ENCODE results near the gene STK24.

DNA sequence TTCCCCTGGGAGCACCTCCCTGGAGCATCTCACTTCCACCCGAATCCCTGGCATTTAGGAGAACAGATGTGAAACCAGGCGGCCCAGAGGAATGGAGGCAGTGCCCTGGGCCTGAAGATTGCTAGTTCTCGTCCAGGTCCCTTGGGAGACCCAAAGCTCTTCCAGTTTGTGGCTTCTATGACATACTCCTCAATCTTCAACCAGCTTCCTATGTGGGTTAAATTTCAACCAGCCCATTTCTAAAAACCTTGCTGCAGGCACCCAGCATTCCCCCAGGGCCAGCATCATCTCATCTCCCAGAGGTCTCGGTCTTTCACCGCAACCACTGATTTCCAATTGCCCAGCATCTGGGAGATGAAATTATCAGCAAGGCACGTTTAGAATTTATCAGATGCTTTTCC lies 46.0 kb upstream of the STK24 start:
- TF ChIP-seq, protein P1, sequence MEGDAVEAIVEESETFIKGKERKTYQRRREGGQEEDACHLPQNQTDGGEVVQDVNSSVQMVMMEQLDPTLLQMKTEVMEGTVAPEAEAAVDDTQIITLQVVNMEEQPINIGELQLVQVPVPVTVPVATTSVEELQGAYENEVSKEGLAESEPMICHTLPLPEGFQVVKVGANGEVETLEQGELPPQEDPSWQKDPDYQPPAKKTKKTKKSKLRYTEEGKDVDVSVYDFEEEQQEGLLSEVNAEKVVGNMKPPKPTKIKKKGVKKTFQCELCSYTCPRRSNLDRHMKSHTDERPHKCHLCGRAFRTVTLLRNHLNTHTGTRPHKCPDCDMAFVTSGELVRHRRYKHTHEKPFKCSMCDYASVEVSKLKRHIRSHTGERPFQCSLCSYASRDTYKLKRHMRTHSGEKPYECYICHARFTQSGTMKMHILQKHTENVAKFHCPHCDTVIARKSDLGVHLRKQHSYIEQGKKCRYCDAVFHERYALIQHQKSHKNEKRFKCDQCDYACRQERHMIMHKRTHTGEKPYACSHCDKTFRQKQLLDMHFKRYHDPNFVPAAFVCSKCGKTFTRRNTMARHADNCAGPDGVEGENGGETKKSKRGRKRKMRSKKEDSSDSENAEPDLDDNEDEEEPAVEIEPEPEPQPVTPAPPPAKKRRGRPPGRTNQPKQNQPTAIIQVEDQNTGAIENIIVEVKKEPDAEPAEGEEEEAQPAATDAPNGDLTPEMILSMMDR (IDR thresholded peaks at IDR 0.05) = no peak
- no peak for TF ChIP-seq POLR2A (IDR thresholded peaks at IDR 0.05)

Data from upper lobe of left lung (tissue), 4 donors.